Measurements from ENCODE around the gene ZNF865.

ZNF865 gene

DNA sequence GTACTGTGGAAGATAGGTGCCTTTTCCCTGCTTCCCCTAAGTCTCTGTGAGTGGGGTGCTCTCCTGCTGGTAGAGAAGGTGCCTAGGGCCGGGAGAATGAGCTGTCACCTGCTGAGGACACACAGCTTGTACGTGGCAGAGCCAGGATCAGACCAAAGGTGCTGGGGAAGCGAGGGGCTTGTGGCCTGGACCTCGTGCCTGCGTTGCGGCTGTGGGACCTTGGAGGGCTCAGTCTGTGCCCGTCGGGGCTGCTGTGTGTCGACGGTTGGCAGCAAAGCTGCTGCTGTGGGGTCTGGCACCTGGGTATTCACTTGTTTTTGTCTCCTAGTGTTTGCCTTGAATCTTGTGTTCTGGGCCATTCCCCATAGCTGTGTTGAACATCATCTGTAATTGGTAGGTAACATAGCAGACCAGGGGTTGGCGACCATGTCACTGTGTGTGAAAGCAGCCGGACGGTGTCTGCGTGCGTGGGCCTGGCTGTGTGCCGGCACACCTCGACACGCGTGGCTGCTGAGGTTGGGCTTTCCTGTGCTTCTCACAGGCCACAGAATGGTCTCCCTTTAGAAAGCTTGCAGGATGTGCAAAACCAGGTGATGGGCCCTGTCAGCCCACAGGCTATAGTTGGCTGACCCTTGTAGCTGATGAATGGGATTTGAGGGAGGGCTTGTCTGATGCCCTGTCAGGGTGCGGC is 58.5 kb downstream of the ZNF865 start:
- DNase-seq, result no peak

DNA sequence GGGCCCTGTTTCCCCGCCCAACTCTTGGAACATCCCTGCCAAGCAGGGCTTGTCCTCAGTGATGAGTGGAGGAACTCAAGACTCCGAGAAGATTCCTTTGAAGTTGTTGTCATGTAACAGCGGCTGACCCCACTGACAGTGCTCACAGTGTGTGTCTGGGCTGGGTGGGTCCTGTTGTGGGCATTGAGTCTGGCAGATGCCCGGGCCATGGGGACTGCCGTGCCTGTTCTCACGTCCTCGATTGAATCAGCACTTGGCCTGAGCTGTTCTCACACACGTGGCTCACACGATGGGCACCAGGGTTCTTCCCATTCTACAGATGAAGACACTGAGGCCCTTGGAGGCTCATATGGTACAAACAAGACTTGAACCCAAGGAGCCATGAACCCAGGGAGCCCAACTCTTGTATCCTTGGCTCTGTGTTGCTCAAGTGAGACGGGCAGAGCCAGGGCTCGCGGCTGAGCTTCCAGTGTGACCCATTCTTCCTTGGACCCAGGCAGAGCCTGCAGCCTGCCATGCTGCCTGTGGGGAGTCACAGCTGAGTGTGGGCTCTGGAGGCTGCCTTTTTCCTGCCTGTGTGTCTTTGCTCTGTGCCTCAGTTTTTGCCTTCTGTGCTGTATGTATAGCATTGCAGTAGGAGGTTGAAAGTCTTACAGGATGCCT is 61.0 kb downstream of the ZNF865 start:
- no peak for DNase-seq

Measured in T-helper 1 cell (primary cell).